CD4-positive, alpha-beta T cell treated with Interleukin-12 subunit alpha and Interleukin-12 subunit beta, for 1 hour (primary cell): ENCODE data around the gene CERT1.
"Not testable (repeated sequence)": the region's sequence is repeated elsewhere in the genome, so short reads cannot be mapped to it uniquely, and the experiment has no call there.

ENCODE experiments used
- DNase-seq: peaks from one replicate; pipeline ENCODE4 v3.0.0-alpha.2; 2020

Gene CERT1

DNA sequence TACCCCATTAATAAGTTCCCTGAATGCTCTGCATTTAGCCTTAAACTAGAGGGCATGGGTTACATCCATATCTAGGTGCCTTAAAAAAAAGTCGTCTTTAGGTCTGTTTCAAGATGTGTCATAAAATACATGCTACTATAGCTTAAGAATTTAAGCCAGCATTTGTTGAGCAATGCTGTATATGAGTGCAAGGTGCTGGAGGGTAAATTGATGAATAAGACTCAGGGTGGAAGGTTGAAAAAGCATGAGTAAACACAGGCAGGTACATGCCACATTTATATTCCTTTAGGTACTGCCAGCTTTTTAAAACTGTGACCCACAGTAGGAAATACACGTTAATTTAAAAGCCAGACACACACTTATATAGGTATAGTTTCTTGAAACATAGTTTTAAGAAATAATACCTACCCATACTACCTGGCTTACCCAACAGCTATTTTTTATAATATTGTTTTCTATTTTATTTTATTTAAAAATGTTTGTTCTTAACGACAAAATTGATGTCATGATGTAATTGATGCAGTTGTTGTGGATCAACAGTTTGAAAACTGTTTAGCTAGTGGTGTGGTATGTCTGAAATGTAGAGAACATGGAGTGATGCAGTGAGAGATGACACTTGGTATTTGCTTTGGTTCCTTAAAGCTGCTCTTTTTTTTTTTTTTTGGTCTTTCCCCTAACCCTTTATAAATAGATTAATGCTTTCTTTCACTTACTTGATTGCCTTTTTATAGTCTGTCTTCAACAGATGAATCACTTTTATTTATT lies 170.5 kb downstream of the CERT1 start:
- DNase-seq = no peak

GRCh38 chr5:75338408-75338807 lies 173.0 kb downstream of the CERT1 start:
- DNase-seq = no peak

DNA sequence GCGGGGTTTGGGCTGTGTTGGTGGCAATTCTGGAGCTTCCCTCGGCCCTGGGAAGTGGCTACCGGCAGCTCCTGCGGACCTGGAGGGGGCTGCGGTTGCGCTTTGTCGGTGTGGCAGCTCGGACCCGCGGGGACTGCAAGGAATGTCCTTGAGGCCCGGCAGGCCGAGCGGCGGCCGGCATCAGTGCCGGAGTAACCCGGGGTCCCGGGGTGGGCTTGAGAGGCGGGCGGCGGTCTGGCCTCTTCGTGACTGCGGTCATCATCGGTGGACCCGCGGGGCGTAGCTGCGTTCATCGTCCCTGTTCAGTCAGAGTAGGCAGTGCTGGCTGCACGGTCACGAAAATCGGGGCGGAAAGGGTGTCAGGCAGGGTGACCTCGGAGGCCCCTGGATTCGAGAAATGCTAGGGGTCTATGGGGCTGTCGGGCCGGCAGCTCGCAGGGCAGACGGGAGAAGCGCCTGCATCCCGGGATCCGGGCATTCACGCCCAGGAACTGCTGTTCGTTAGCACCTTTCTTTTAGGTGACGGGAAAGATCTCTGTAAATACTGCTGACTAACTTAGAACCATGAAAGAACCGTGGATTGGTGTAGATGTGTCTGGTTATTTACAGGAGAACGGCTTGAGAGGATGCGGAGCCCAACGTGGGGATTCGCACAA lies 173.9 kb downstream of the CERT1 start:
- DNase-seq = peak; percentile 17

GRCh38 chr5:75336615-75337336 lies 174.7 kb downstream of the CERT1 start, which contains the start of gene HMGCR:
TSS of gene HMGCR (plus strand) at chr5:75337220. CDS start at chr5:75342606, 5,386 bp downstream.
- DNase-seq = peak; percentile 98

DNA sequence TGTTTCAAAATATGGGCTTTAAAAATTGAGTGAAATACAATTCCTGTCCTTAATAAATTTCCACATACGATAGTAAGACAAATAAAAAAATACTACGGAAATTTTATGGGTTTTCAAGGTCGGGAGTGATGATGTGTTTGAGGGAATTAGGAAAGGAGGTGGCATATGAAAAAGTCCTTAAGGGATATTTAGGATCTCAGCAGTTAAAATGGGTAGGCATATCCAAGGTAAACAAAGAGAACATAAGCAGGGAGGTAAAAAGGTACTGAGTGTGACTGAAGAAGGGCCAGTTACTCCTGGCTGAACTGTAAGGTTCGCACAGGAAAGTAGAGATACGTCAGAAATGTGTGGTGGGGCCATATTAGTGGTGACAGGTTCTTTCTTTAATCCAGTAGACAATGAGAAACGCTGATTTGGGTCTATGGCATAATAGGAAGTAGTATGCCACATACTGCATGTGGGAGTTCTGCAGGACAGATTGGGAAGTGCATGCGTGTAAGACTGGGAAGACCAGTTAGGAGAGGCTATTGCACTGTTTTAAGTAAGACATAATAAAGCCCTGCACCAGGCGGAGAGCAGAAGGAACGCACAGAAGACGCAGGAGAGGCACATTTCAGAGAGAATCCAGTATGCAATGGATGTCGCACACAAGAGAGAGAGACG lies 175.3 kb downstream of the CERT1 start:
- DNase-seq = no peak

- no peak for DNase-seq
These were observed 175.9 kb downstream of the CERT1 start for GRCh38 chr5:75335486-75335885.

- not testable (repeated sequence) for DNase-seq
These were observed 177.0 kb downstream of the CERT1 start for GRCh38 chr5:75334413-75334812.

- DNase-seq = not testable (repeated sequence)
These were observed 177.7 kb downstream of the CERT1 start for GRCh38 chr5:75333759-75334158.

DNA sequence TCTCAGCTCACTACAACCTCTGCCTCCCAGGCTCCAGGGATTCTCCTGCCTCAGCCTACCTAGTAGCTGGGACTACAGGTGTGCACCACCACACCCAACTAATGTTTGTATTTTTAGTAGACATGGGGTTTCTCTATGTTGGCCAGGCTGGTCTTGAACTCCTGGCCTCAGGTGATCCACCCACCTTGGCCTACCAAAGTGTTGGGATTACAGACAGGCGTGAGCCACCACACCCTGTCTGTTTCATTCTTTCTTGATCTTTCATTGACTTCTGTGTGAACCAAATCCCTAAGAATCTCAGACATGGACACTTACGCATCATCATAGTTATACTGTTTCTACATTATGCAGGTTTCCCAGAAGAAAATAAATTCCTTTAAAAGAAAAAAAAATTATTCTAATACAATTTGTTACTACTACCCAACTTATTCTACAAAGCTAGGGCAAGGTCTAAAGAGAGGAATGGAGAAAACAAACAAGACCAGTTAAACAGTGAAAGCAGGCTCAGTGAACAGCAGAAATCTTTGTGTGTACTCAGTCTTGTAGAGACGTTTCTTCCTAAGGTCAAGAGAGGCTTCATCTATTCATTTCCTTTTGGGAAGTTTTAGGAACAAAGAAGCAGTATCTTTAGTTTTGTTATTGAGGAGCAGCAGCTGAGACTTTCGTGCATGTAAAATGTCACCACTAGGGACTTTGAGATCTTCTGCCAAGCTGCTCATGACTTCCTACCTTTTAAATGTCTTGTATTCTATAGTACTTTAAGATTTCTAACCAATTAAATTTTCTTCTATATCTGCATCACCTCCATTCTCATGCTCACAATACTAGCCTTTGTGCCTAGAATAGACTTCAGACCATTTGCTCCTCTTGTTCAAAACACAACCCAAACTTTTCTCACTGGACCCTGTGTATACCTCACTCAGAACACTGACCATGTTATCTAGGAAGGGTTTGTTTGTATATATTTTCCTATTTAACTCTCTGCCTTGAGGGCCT lies 180.0 kb downstream of the CERT1 start:
- DNase-seq = no peak

DNA sequence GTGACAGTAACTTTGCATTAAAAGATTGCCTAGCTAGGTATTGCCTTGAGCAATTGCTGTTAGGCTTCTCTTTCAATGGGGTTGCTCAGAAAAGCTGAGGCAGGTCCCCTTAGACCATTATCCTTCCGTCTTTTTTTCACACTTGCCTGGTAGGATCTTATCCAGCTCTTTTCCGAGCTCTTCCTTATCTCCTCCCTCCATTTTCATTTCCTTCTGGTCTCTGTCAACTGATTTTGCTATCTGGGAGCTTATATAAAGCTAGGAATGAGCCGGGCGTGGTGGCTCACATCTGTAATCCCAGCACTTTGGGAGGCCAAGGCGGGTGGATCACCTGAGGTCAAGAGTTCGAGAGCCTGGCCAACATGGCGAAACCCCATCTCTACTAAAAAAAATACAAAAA lies 181.0 kb downstream of the CERT1 start:
- DNase-seq = no peak
